Nephron (organoid): ENCODE data around the gene SOX11.
"Not testable (repeated sequence)": the region's sequence is repeated elsewhere in the genome, so short reads cannot be mapped to it uniquely, and the experiment has no call there.

Experiments used
- H3K27ac Mint-ChIP-seq, 3 experiments: 2 replicates each; pipeline ENCODE4 v1.8.0; 2020; ENCODE audit warnings: mixed read lengths in 3 of 3, mild to moderate bottlenecking in 2 of 3, moderate library complexity in 1 of 3
- H3K27me3 Mint-ChIP-seq: 2 replicates; pipeline ENCODE4 v1.8.0; 2021; ENCODE audit warnings: low read depth, mild to moderate bottlenecking, moderate library complexity, mixed read lengths
- H3K36me3 Mint-ChIP-seq: 2 replicates; pipeline ENCODE4 v1.8.0; 2020; ENCODE audit warnings: low read depth, mixed read lengths
- H3K4me1 Mint-ChIP-seq: 2 replicates; pipeline ENCODE4 v1.8.0; 2020; ENCODE audit warnings: mixed read lengths
- H3K4me3 Mint-ChIP-seq, 3 experiments: 2 replicates each; pipeline ENCODE4 v1.8.0; 2020; ENCODE audit warnings: mild to moderate bottlenecking in 3 of 3, mixed read lengths in 3 of 3, moderate library complexity in 2 of 3
- H3K9me3 Mint-ChIP-seq: 2 replicates; pipeline ENCODE4 v1.8.0; 2020; ENCODE audit warnings: mixed read lengths
- TF ChIP-seq, protein P1 (sequence below), 3 experiments: fragments of 200-600 bp; sonication (generic); IDR thresholded peaks; one replicate each; pipeline ENCODE4 v1.5.0; 2021; ENCODE audit warnings: antibody characterized with exemption in 3 of 3; ENCODE audit not compliant: unreplicated experiment in 3 of 3

The SOX11 gene

DNA sequence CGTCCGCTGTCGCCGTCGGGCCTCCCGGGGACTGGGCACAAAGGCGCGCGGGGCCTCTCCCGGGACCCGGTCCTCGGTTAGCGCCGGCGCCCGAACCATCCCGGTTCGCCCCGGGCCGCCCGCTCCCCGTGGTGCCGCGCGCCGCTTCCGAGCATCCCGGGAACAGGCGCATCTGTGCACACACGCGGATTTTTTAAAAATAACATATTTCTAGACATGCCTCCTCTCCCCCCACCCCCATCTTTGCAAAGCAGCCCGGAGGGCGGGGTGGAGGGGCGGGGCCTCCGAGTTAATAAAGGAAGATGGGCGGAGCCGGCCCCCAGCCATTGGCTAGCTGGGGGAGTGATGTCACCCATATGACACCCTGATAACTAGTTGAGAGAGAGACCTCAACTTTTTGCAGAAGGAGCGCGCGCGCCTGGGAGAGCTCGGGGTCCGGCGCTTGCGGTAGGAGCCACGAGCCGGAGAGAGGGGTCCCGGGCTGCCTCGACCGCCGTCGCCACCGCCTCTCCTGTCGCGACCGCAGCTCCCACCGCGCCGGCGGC lies at the start of gene SOX11:
TSS of gene SOX11 (plus strand) at position 400 of the 545 bp plus-strand sequence. CDS start 338 bp downstream, outside the sequence.
- H3K4me3 Mint-ChIP-seq = peak within 1 kb of the TSS; percentile 96 to 99 (median 99)
- no peaks in the 10 kb centered on the region for H3K9me3 Mint-ChIP-seq
- H3K36me3 Mint-ChIP-seq = peaks cover 12% of the 10 kb centered on the region
- H3K27ac Mint-ChIP-seq = peak within 1 kb of the TSS; percentile 94 to 99 (median 97)
- TF ChIP-seq, protein P1, sequence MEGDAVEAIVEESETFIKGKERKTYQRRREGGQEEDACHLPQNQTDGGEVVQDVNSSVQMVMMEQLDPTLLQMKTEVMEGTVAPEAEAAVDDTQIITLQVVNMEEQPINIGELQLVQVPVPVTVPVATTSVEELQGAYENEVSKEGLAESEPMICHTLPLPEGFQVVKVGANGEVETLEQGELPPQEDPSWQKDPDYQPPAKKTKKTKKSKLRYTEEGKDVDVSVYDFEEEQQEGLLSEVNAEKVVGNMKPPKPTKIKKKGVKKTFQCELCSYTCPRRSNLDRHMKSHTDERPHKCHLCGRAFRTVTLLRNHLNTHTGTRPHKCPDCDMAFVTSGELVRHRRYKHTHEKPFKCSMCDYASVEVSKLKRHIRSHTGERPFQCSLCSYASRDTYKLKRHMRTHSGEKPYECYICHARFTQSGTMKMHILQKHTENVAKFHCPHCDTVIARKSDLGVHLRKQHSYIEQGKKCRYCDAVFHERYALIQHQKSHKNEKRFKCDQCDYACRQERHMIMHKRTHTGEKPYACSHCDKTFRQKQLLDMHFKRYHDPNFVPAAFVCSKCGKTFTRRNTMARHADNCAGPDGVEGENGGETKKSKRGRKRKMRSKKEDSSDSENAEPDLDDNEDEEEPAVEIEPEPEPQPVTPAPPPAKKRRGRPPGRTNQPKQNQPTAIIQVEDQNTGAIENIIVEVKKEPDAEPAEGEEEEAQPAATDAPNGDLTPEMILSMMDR (IDR thresholded peaks at IDR 0.05; ENCODE audit: unreplicated experiment in 3 of 3) = no peak
- peaks cover 14% of the 10 kb centered on the region for H3K4me1 Mint-ChIP-seq
- H3K27me3 Mint-ChIP-seq = peaks cover 26% of the 10 kb centered on the region

DNA sequence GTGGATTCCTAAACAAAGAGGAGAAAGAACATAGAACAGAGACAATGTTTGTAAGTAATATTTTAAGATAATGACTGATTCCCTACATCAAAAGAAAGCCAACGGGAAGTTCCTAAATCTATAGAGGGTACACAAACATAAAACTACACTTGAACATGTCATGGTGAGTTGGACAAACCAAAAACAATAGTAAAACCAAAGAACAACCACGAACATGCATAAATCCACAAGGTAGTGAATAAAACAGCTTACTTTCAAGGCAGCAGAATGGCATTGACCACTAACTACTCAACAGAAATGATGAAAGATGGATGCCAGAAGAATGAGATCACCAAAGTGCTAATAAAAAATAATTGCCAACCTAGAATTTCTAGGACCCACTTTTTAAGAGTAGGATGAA lies 39.5 kb upstream of the SOX11 start:
- H3K9me3 Mint-ChIP-seq, H3K36me3 Mint-ChIP-seq, H3K27me3 Mint-ChIP-seq: not testable (repeated sequence)

DNA sequence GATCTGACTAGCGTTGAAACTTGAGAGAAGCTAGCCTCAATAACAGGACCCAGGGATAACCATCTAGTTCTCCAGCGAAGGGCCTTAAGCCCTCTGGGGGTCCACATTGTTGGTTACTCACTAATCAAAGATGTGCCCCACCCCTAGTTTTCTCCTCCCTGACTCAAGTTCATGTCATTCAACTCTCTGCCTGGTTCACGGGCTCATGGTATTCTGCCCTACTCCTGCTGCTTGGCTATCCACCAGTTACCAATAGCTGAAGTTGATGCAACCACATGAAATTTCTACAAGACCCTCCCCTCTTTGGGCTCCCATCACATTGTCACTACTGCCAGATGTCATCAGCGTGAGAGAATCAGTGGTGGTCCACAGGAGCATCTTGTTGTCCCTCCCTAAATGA lies 38.4 kb upstream of the SOX11 start:
- H3K27ac Mint-ChIP-seq, H3K4me3 Mint-ChIP-seq, H3K9me3 Mint-ChIP-seq, H3K27me3 Mint-ChIP-seq, H3K36me3 Mint-ChIP-seq: not testable (repeated sequence)
- peaks cover 16% of the 10 kb centered on the region for H3K4me1 Mint-ChIP-seq

More for the DNA sequence above, 39.5 kb upstream of the SOX11 start:
- not testable (repeated sequence) for H3K4me3 Mint-ChIP-seq, H3K27ac Mint-ChIP-seq
- peaks cover 16% of the 10 kb centered on the region for H3K4me1 Mint-ChIP-seq

DNA sequence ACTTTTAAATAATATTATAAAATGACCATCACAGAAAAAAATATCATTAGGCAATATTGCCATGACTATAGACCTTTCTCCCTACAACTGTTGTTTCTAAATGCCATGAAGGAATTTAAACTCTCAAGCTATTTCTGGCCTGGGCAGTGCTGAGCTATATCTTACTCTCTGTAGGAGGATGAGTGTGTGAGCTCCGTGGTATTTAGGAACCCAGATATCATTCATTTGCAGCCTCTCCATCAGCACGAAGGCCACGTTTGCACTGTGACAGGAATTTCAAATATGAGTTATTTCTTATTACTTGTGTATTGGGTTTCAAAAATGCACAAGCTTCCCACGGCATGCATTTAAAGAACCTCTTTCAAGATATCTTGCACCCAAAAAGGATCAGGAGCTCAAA lies 35.0 kb upstream of the SOX11 start:
- no peaks in the 10 kb centered on the region for H3K36me3 Mint-ChIP-seq
- H3K9me3 Mint-ChIP-seq = no peaks in the 10 kb centered on the region
- H3K4me3 Mint-ChIP-seq = peak overlapping the region in 1 of 3 experiments; percentile 14
- peak overlapping the region in 1 of 3 experiments; percentile 34 for H3K27ac Mint-ChIP-seq
- peaks cover 16% of the 10 kb centered on the region for H3K4me1 Mint-ChIP-seq
- peaks cover 5% of the 10 kb centered on the region for H3K27me3 Mint-ChIP-seq
- TF ChIP-seq, protein P1 (IDR thresholded peaks at IDR 0.05; ENCODE audit: unreplicated experiment in 3 of 3) = no peak

DNA sequence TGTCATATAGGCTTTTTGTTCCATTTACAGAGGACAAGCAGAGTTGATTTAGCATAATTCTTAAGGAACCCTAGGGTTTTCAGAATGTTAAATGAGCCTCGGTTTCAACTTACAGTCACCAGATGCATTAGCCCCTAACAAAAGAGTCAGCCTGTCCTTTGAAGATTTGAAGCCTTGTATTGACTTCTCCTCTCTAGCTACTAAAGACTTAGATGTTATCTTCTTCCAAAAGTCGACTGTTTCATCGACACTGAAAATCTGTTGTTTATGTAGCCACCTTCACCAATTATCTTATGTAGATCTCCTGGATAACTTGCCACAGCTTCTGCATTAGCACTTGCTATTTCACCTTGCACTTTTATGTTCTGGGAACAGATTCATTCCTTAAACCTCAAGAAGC lies 31.6 kb upstream of the SOX11 start:
- Mint-ChIP-seq H3K9me3 (no peaks in the 10 kb centered on the region), H3K4me1 (peaks cover 11% of the 10 kb centered on the region)

DNA sequence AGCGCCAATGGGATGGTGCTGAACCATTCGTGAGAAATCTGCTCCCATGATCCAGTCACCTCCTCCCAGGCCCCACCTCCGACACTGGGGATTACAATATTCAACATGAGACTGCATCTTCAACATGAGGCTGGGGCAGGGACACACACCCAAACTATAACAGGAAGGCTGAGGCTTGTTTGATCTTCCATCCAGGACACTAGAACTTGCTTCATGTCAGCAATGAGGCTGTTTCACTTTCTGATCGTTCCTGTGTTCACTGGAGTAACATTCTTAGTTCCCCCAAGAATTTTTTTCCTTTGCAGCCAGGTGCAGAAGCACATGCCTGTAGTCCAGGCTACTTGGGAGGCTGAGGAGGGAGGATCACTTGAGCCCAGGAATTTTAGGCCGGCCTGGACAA lies 30.8 kb upstream of the SOX11 start:
- Mint-ChIP-seq H3K4me1 (peaks cover 6% of the 10 kb centered on the region), H3K36me3 (no peaks in the 10 kb centered on the region), H3K4me3 (no peak overlapping the region), H3K27ac (no peak overlapping the region), H3K9me3 (no peaks in the 10 kb centered on the region), H3K27me3 (peaks cover 17% of the 10 kb centered on the region)
- TF ChIP-seq, protein P1 (IDR thresholded peaks at IDR 0.05; ENCODE audit: unreplicated experiment in 3 of 3) = no peak

More for the DNA sequence above, 31.6 kb upstream of the SOX11 start:
- no peak overlapping the region for H3K27ac Mint-ChIP-seq
- no peak overlapping the region for H3K4me3 Mint-ChIP-seq
- peaks cover 13% of the 10 kb centered on the region for H3K27me3 Mint-ChIP-seq
- H3K36me3 Mint-ChIP-seq = no peaks in the 10 kb centered on the region
- TF ChIP-seq, protein P1 (IDR thresholded peaks at IDR 0.05; ENCODE audit: unreplicated experiment in 3 of 3) = no peak

DNA sequence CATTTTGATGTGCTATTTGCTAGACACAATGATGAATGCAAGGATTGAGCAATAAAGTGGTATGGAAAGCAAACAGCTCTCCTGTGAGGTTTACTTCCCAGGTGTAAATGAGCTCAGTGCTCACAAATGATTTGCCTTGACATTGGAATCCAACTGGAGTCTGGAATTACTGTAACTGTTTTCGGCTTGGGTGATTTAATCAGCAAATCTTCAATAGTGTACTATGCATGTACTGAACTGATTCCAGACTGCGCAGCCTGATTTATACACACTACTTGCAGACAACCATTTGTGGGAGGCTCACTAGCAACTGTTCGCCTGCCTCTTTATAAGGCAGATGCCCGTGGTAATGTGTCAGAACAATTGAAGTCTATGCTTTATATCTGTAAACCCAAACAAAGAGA lies 27.9 kb upstream of the SOX11 start:
- no peaks in the 10 kb centered on the region for H3K36me3 Mint-ChIP-seq
- peaks cover 16% of the 10 kb centered on the region for H3K27me3 Mint-ChIP-seq
- H3K4me3 Mint-ChIP-seq = no peak overlapping the region
- no peak overlapping the region for H3K27ac Mint-ChIP-seq
- TF ChIP-seq, protein P1 (IDR thresholded peaks at IDR 0.05; ENCODE audit: unreplicated experiment in 3 of 3) = no peak
- H3K9me3 Mint-ChIP-seq = no peaks in the 10 kb centered on the region
- no peaks in the 10 kb centered on the region for H3K4me1 Mint-ChIP-seq
